Duodenal mucosa (tissue), 2 donors: ENCODE measurements around the gene TMEM80.

Experiments used
- H3K27ac ChIP-seq: one replicate; pipeline ENCODE4 v1.7.0; 2013; ENCODE audit warnings: low read depth, low read length
- H3K27me3 ChIP-seq, 2 donors: one replicate each; pipeline ENCODE4 v1.7.0; 2013; ENCODE audit warnings: low read length in 2 of 2, control low read depth in 1 of 2; ENCODE audit not compliant: insufficient read depth in 2 of 2, control insufficient read depth in 1 of 2
- H3K36me3 ChIP-seq, 2 donors: one replicate each; pipeline ENCODE4 v1.7.0; 2013; ENCODE audit warnings: low read length in 2 of 2, control low read depth in 1 of 2; ENCODE audit not compliant: insufficient read depth in 2 of 2, control insufficient read depth in 1 of 2
- H3K4me1 ChIP-seq, 2 donors: one replicate each; pipeline ENCODE4 v1.7.0; 2013; ENCODE audit warnings: low read length in 2 of 2, control low read depth in 1 of 2; ENCODE audit not compliant: insufficient read depth in 2 of 2, control insufficient read depth in 1 of 2
- H3K4me3 ChIP-seq, 2 donors: one replicate each; pipeline ENCODE4 v1.7.0; 2013; ENCODE audit warnings: low read length in 2 of 2, low read depth in 1 of 2
- H3K9ac ChIP-seq, 2 donors: one replicate each; pipeline ENCODE4 v1.7.0; 2013; ENCODE audit warnings: low read length in 2 of 2, low read depth in 1 of 2
- H3K9me3 ChIP-seq, 2 donors: one replicate each; pipeline ENCODE4 v1.7.0; 2013; ENCODE audit warnings: low read length in 2 of 2, control low read depth in 1 of 2; ENCODE audit not compliant: control insufficient read depth in 1 of 2

TMEM80 gene

GRCh38 chr11:742156-742546, 46.5 kb downstream of the TMEM80 start:
- no peaks in the 10 kb centered on the region for H3K9me3 ChIP-seq
- no peak overlapping the region for H3K9ac ChIP-seq
- H3K4me1 ChIP-seq, result peaks cover 5 to 6% of the 10 kb centered on the region in 2 donors
- no peaks in the 10 kb centered on the region for H3K27me3 ChIP-seq
- no peaks in the 10 kb centered on the region for H3K36me3 ChIP-seq
- no peak overlapping the region for H3K4me3 ChIP-seq
- H3K27ac ChIP-seq, result no peak overlapping the region

GRCh38 chr11:742571-743201, 47.1 kb downstream of the TMEM80 start:
- Histone ChIP-seq H3K4me1 (peaks cover 5 to 6% of the 10 kb centered on the region in 2 donors), H3K9ac (no peak overlapping the region), H3K27ac (no peak overlapping the region), H3K9me3 (no peaks in the 10 kb centered on the region), H3K36me3 (no peaks in the 10 kb centered on the region), H3K4me3 (no peak overlapping the region), H3K27me3 (no peaks in the 10 kb centered on the region)

GRCh38 chr11:745428-745827, 49.8 kb downstream of the TMEM80 start:
- H3K4me1 ChIP-seq, result peaks cover 22 to 27% of the 10 kb centered on the region in 2 donors
- no peak overlapping the region for H3K27ac ChIP-seq
- H3K9ac ChIP-seq, result no peak overlapping the region
- no peaks in the 10 kb centered on the region for H3K9me3 ChIP-seq
- H3K27me3 ChIP-seq, result no peaks in the 10 kb centered on the region
- H3K4me3 ChIP-seq, result no peak overlapping the region
- no peaks in the 10 kb centered on the region for H3K36me3 ChIP-seq

GRCh38 chr11:746289-747157, 50.9 kb downstream of the TMEM80 start:
- peak overlapping the region; percentile 82 to 83 for H3K4me3 ChIP-seq

GRCh38 chr11:747158-748006, 51.8 kb downstream of the TMEM80 start, which contains the start of gene TALDO1:
TALDO1 (plus strand) TSS chr11:747464; CDS start chr11:747482, 18 bp downstream.
- peaks cover 19 to 27% of the 10 kb centered on the region in 2 donors for H3K4me1 ChIP-seq
- peak within 1 kb of the TSS; percentile 50 for H3K27ac ChIP-seq
- no peaks in the 10 kb centered on the region for H3K36me3 ChIP-seq

More at GRCh38 chr11:746289-747157, 50.9 kb downstream of the TMEM80 start:
- no peaks in the 10 kb centered on the region for H3K9me3 ChIP-seq
- peaks cover 22 to 27% of the 10 kb centered on the region in 2 donors for H3K4me1 ChIP-seq
- H3K36me3 ChIP-seq, result no peaks in the 10 kb centered on the region
- peak overlapping the region; percentile 54 to 73 for H3K9ac ChIP-seq
- H3K27me3 ChIP-seq, result no peaks in the 10 kb centered on the region
- H3K27ac ChIP-seq, result no peak overlapping the region

GRCh38 chr11:748007-748359, 52.4 kb downstream of the TMEM80 start:
- H3K9ac ChIP-seq, result peak overlapping the region; percentile 73 to 86

More at GRCh38 chr11:747158-748006, 51.8 kb downstream of the TMEM80 start, which contains the start of gene TALDO1:
- Histone ChIP-seq H3K9ac (peak within 1 kb of the TSS; percentile 73 to 86), H3K27me3 (no peaks in the 10 kb centered on the region), H3K9me3 (no peaks in the 10 kb centered on the region), H3K4me3 (peak within 1 kb of the TSS; percentile 82 to 83)

GRCh38 chr11:749731-750130, 54.1 kb downstream of the TMEM80 start:
- Histone ChIP-seq H3K4me3 (no peak overlapping the region), H3K9ac (no peak overlapping the region), H3K27me3 (no peaks in the 10 kb centered on the region), H3K36me3 (peaks cover 0 to 3% of the 10 kb centered on the region in 2 donors), H3K4me1 (peaks cover 16 to 27% of the 10 kb centered on the region in 2 donors), H3K9me3 (no peaks in the 10 kb centered on the region), H3K27ac (no peak overlapping the region)

More at GRCh38 chr11:748007-748359, 52.4 kb downstream of the TMEM80 start:
- Histone ChIP-seq H3K9me3 (no peaks in the 10 kb centered on the region), H3K4me3 (peak overlapping the region; percentile 82 to 83), H3K4me1 (peaks cover 16 to 27% of the 10 kb centered on the region in 2 donors), H3K27me3 (no peaks in the 10 kb centered on the region), H3K27ac (peak overlapping the region; percentile 50), H3K36me3 (peaks cover 0 to 3% of the 10 kb centered on the region in 2 donors)
